HepG2 (cell line): Measurements from ENCODE around the gene FAM83F. TPM values are rescaled to one million over a fixed set of nuclear protein-coding genes. Genes with fewer than 3 reads are reported as not detected.
A peak's percentile ranks its signal among the peaks of the same experiment; 100 is the strongest.

Experiments used
- ATAC-seq: fragments of 200-7000 bp; cut with Tn5 transposase; 3 replicates; pipeline ENCODE4 v1.9.1; 2020; ENCODE audit warnings: mild to moderate bottlenecking, moderate library complexity
- BruUV-seq: library from RNA; stranded (reverse); fragments of 400-500 nt; replicated peaks from 2 replicates; lab custom pipeline; 2021; lab: Mats Ljungman, UMichigan
- CTCF ChIA-PET: fragments of 300-600 bp; formaldehyde crosslinking; extraction: SDS; loops from one replicate; lab custom pipeline; 2021; ENCODE audit warnings: low total read pairs, inconsistent platforms, low intra/inter-chr PET ratio; lab: Yijun Ruan, JAX
- POLR2A ChIA-PET: fragments of 350-600 bp; sonication (Branson Sonifier 250); formaldehyde crosslinking; loops from one replicate; lab custom pipeline; 2020; ENCODE audit warnings: antibody characterized with exemption, inconsistent platforms; lab: Yijun Ruan, JAX
- DNase-seq: peaks from one replicate; pipeline ENCODE4 v3.0.0-alpha.2; 2015; ENCODE audit warnings: low spot score
- FAIRE-seq: peaks from 3 replicates; lab custom pipeline; 2011; peaks lifted over from hg19 to GRCh38; lab: Jason Lieb, UNC
- H2AFZ ChIP-seq: one replicate; pipeline ENCODE4 v1.6.1; 2011; ENCODE audit warnings: low read length, inconsistent platforms
- H3K27ac ChIP-seq: fragments of 300-600 bp; 3 replicates; pipeline ENCODE4 v1.8.0; 2011; ENCODE audit warnings: mixed run types, mild to moderate bottlenecking, mixed read lengths, low read length, inconsistent platforms; ENCODE audit not compliant: insufficient read depth; ENCODE audit errors: extremely low read length
- H3K27me3 ChIP-seq, 2 experiments: fragments of 200-600 bp in 1 of 2; 2 replicates in 1 of 2; 3 replicates in 1 of 2; pipeline versions ENCODE4 v1.6.0 to v1.8.0; 2011; ENCODE audit warnings: low read length in 2 of 2, mild to moderate bottlenecking in 2 of 2, moderate library complexity in 2 of 2, inconsistent platforms in 1 of 2; ENCODE audit not compliant: insufficient read depth in 2 of 2, control insufficient read depth in 1 of 2
- H3K36me3 ChIP-seq, 2 experiments: fragments of 200-600 bp in 1 of 2; replicated peaks in 1 of 2; 2 replicates in 1 of 2; 3 replicates in 1 of 2; pipeline versions ENCODE4 v1.5.1 to v1.8.0; 2011; ENCODE audit warnings: low read length in 2 of 2, inconsistent platforms in 1 of 2; ENCODE audit not compliant: insufficient read depth in 2 of 2, control insufficient read depth in 1 of 2
- H3K4me1 ChIP-seq: 2 replicates; pipeline ENCODE4 v1.5.1; 2012; ENCODE audit warnings: low read length, inconsistent platforms; ENCODE audit not compliant: insufficient read depth
- H3K4me2 ChIP-seq: 2 replicates; pipeline ENCODE4 v1.6.0; 2011; ENCODE audit warnings: low read depth, low read length, inconsistent platforms
- H3K4me3 ChIP-seq, 3 experiments: fragments of 200-600 bp in 1 of 3; sonication (generic), shearing (Covaris generic) in 1 of 3; replicated peaks in 1 of 3; 2 replicates each; pipeline ENCODE4 v1.5.1; 2011 to 2016; ENCODE audit warnings: low read length in 3 of 3, inconsistent platforms in 2 of 3, low read depth in 2 of 3, mild to moderate bottlenecking in 2 of 3, control low read depth in 1 of 3, mixed read lengths in 1 of 3; ENCODE audit not compliant: insufficient read depth in 1 of 3
- H3K79me2 ChIP-seq: one replicate; pipeline ENCODE4 v1.6.1; 2011; ENCODE audit warnings: low read length, inconsistent platforms; ENCODE audit not compliant: insufficient read depth
- H3K9ac ChIP-seq: 2 replicates; pipeline ENCODE4 v1.6.0; 2011; ENCODE audit warnings: mild to moderate bottlenecking, low read depth, low read length, inconsistent platforms; ENCODE audit not compliant: insufficient read depth
- H3K9me3 ChIP-seq: 2 replicates; pipeline ENCODE4 v1.5.1; 2012; ENCODE audit warnings: mild to moderate bottlenecking, low read length
- H4K20me1 ChIP-seq: 2 replicates; pipeline ENCODE4 v1.6.0; 2011; ENCODE audit warnings: inconsistent platforms, mild to moderate bottlenecking, low read length, moderate library complexity; ENCODE audit not compliant: insufficient read depth
- CREB3 ChIP-seq: sonication (generic); formaldehyde crosslinking; IDR thresholded peaks from 2 replicates; pipeline ENCODE4 v1.5.0; 2020; ENCODE audit warnings: missing genetic modification reagents
- HNF4A ChIP-seq: sonication (generic); formaldehyde crosslinking; IDR thresholded peaks from 2 replicates; pipeline ENCODE4 v1.4.0; 2020; ENCODE audit warnings: missing genetic modification reagents
- NFRKB ChIP-seq: fragments of 450-650 bp; IDR thresholded peaks from 2 replicates; pipeline ENCODE4 v1.6.1; 2017
- PCBP2 ChIP-seq: fragments of 200-400 bp; formaldehyde crosslinking; optimal IDR thresholded peaks from 2 replicates; pipeline ENCODE3; 2018; ENCODE audit warnings: low read length, low read depth; ENCODE audit not compliant: poor library complexity, severe bottlenecking
- PHF21A ChIP-seq: sonication (generic); formaldehyde crosslinking; IDR thresholded peaks from 2 replicates; pipeline ENCODE4 v1.5.0; 2020; ENCODE audit warnings: mild to moderate bottlenecking, missing genetic modification reagents
- PTBP1 ChIP-seq: fragments of 200-400 bp; formaldehyde crosslinking; IDR thresholded peaks from 2 replicates; pipeline ENCODE4 v1.6.1; 2018; ENCODE audit warnings: low read length, low read depth; ENCODE audit not compliant: poor library complexity, severe bottlenecking
- TAF1 ChIP-seq: sonication (generic); formaldehyde crosslinking; IDR thresholded peaks from 2 replicates; pipeline ENCODE4 v1.4.0; 2020; ENCODE audit warnings: missing genetic modification reagents
- UBTF ChIP-seq: sonication (generic); formaldehyde crosslinking; IDR thresholded peaks from 2 replicates; pipeline ENCODE4 v1.4.0; 2020; ENCODE audit warnings: mild to moderate bottlenecking, missing genetic modification reagents
- ZFP36 ChIP-seq: fragments of 150-350 bp; IDR thresholded peaks from 2 replicates; pipeline ENCODE4 v1.6.1; 2018; ENCODE audit warnings: borderline replicate concordance, low read length, low read depth; ENCODE audit not compliant: partially characterized antibody
- ZMYM3 ChIP-seq: sonication (generic); formaldehyde crosslinking; IDR thresholded peaks from 2 replicates; pipeline ENCODE4 v1.5.1; 2020; ENCODE audit warnings: mild to moderate bottlenecking, missing genetic modification reagents
- ZNF33B ChIP-seq: sonication (generic); formaldehyde crosslinking; IDR thresholded peaks from 2 replicates; pipeline ENCODE4 v1.5.1; 2020; ENCODE audit warnings: mild to moderate bottlenecking, missing genetic modification reagents
- ZNF484 ChIP-seq: sonication (generic); formaldehyde crosslinking; IDR thresholded peaks from 2 replicates; pipeline ENCODE4 v1.5.1; 2020; ENCODE audit warnings: mild to moderate bottlenecking, low read depth, missing genetic modification reagents, borderline replicate concordance
- ZNF558 ChIP-seq: sonication (generic); formaldehyde crosslinking; IDR thresholded peaks from 2 replicates; pipeline ENCODE4 v1.9.0; 2022; ENCODE audit warnings: mild to moderate bottlenecking, missing genetic modification reagents, borderline replicate concordance
- ZNF672 ChIP-seq: sonication (generic); formaldehyde crosslinking; IDR thresholded peaks from 2 replicates; pipeline ENCODE4 v1.8.1; 2022; ENCODE audit warnings: missing genetic modification reagents
- ZNF737 ChIP-seq: sonication (generic); formaldehyde crosslinking; IDR thresholded peaks from 2 replicates; pipeline ENCODE4 v1.5.0; 2020; ENCODE audit warnings: missing genetic modification reagents, mild to moderate bottlenecking, borderline replicate concordance
- ZNF75D ChIP-seq: sonication (generic); formaldehyde crosslinking; IDR thresholded peaks from 2 replicates; pipeline ENCODE4 v1.8.1; 2023; ENCODE audit warnings: missing genetic modification reagents, mild to moderate bottlenecking, borderline replicate concordance
- WGBS: methylation state at CpG from one replicate; pipeline ENCODE4 v1.1.6; 2017; ENCODE audit warnings: low lambda C conversion rate; 5-methylcytosine and 5-hydroxymethylcytosine counted together
- in situ Hi-C: cut with HindIII; loops from 2 replicates; pipeline ENCODE4 v1.10.0; 2017; ENCODE audit warnings: low pct_unique_long_range_greater_than_20kb; ENCODE audit not compliant: extremely low pct_ligation_motif_present
- intact Hi-C: fragments of 100-400 bp; cut with micrococcal nuclease; formaldehyde crosslinking; loops from one replicate; pipeline ENCODE4 v1.10.0; 2022; ENCODE audit not compliant: unreplicated experiment
- polyA plus RNA-seq, 8 experiments: library from polyadenylated mRNA; depleted of rRNA in 3 of 8; stranded (reverse) in 7 of 8; unstranded in 1 of 8; fragments of >200 nt; fragmentation: Illumina TruSeq in 4 of 8; extraction: Trizol in 4 of 8; gene quantifications; 2 replicates each; pipeline versions ENCODE4 v1.2.1 to v1.2.3, GENCODE V29; 2011 to 2016; ENCODE audit warnings: low read depth in 4 of 8, missing spikeins in 1 of 8, mixed read lengths in 1 of 8; ENCODE audit not compliant: insufficient read depth in 1 of 8
- total RNA-seq, 5 experiments: library from RNA; depleted of rRNA; stranded (reverse); fragments of >200 nt; fragmentation: Illumina TruSeq; extraction: Trizol; gene quantifications; 2 replicates each; pipeline ENCODE4 v1.2.3, GENCODE V29; 2016; ENCODE audit warnings: low read depth in 1 of 5

Gene FAM83F
- total and polyA plus RNA-seq, 2 of the 13 experiments (the other 11 are each of a cell fraction or from before 2014, with no cell fraction given) = not detected

GRCh38 chr22:40014667-40015248, 20.0 kb downstream of the FAM83F start:
- Histone ChIP-seq H4K20me1 (no peaks in the 10 kb centered on the region), H3K4me1 (peaks cover 12% of the 10 kb centered on the region), H3K9me3 (no peaks in the 10 kb centered on the region), H3K4me2 (no peak overlapping the region), H3K4me3 (no peak overlapping the region), H3K27ac (no peak overlapping the region), H2AFZ (no peak overlapping the region), H3K9ac (no peak overlapping the region), H3K79me2 (no peaks in the 10 kb centered on the region), H3K36me3 (no peaks in the 10 kb centered on the region), H3K27me3 (peaks cover 1 to 14% of the 10 kb centered on the region in 2 experiments; a peak in 1 of 5 replicates)
- POLR2A ChIA-PET = no interaction called here
- CTCF ChIA-PET = no interaction called here
- WGBS = 43% methylated on average over 5 of the region's 5 CpGs
- no peak for FAIRE-seq
- BruUV-seq = no TSS peak
- ATAC-seq = no peak
- intact Hi-C loops = no loop called here
- no peak for TF ChIP-seq TAF1 (CRISPR knock-in tag)
- 0 out of 2 replicates have a peak, but pooled peaks have one; percentile 7 for TF ChIP-seq HNF4A
- DNase-seq = no peak
- in situ Hi-C loops = no loop called here

GRCh38 chr22:40015358-40015976, 20.7 kb downstream of the FAM83F start:
- no peaks in the 10 kb centered on the region for H4K20me1 ChIP-seq
- 34% methylated on average over 10 of the region's 10 CpGs for WGBS
- H3K9ac ChIP-seq = no peak overlapping the region
- CTCF ChIA-PET = no interaction called here
- no peak for ATAC-seq
- no peak overlapping the region for H2AFZ ChIP-seq
- TF ChIP-seq ZNF672 (CRISPR knock-in tag) = no peak
- no peak for TF ChIP-seq NFRKB
- no peak for TF ChIP-seq ZNF33B
- TF ChIP-seq ZNF558 (CRISPR knock-in tag) = no peak
- TF ChIP-seq ZFP36 = no peak
- no peak for TF ChIP-seq PHF21A (CRISPR knock-in tag)
- TF ChIP-seq PTBP1 = no peak
- TF ChIP-seq ZMYM3 (CRISPR knock-in tag) = no peak
- no peak for TF ChIP-seq UBTF (CRISPR knock-in tag)
- TF ChIP-seq PCBP2 = no peak
- no peak for TF ChIP-seq ZNF75D (CRISPR knock-in tag)
- TF ChIP-seq ZNF737 = no peak
- no peak for TF ChIP-seq ZNF484 (CRISPR knock-in tag)
- no peak for TF ChIP-seq CREB3 (CRISPR knock-in tag)
- no peak overlapping the region for H3K4me3 ChIP-seq
- peaks cover 1 to 12% of the 10 kb centered on the region in 2 experiments; a peak in 1 of 5 replicates for H3K27me3 ChIP-seq
- intact Hi-C loops (no loop called here), in situ Hi-C loops (no loop called here)
- H3K9me3 ChIP-seq = no peaks in the 10 kb centered on the region
- H3K4me1 ChIP-seq = peaks cover 12% of the 10 kb centered on the region
- no peak overlapping the region for H3K27ac ChIP-seq
- BruUV-seq = no TSS peak
- FAIRE-seq = no peak
- POLR2A ChIA-PET = no interaction called here
- no peak overlapping the region for H3K4me2 ChIP-seq
- DNase-seq = no peak
- H3K36me3 ChIP-seq = no peaks in the 10 kb centered on the region
- no peaks in the 10 kb centered on the region for H3K79me2 ChIP-seq
